Tibial artery (tissue), 4 donors: ENCODE data around the gene EID2B.

Source experiments
- DNase-seq, 2 donors: peaks; one replicate each; pipeline ENCODE4 v3.0.0-alpha.2; 2019
- H3K27ac ChIP-seq, 2 donors: fragments of 200-600 bp; sonication (generic) in 1 of 2; 1 replicate in 1 of 2; 2 replicates in 1 of 2; pipeline ENCODE4 v1.5.1; 2018 to 2019; ENCODE audit warnings: mild to moderate bottlenecking in 1 of 2
- H3K27me3 ChIP-seq, 2 donors: fragments of 200-600 bp; sonication (generic) in 1 of 2; one replicate each; pipeline versions ENCODE4 v1.5.1 to v1.6.0; 2016 to 2019
- H3K36me3 ChIP-seq, 3 donors: fragments of 200-600 bp; sonication (generic) in 2 of 3; one replicate each; pipeline ENCODE4 v1.5.1; 2016 to 2019; ENCODE audit warnings: mild to moderate bottlenecking in 2 of 3
- H3K4me1 ChIP-seq, 4 donors: fragments of 200-600 bp; sonication (generic) in 2 of 4; 1 replicate in 3 of 4; 2 replicates in 1 of 4; pipeline ENCODE4 v1.5.1; 2016 to 2019
- H3K4me3 ChIP-seq, 2 donors: fragments of 200-600 bp; sonication (generic) in 1 of 2; 1 replicate in 1 of 2; 2 replicates in 1 of 2; pipeline ENCODE4 v1.5.1; 2018 to 2019; ENCODE audit warnings: mild to moderate bottlenecking in 2 of 2
- H3K9me3 ChIP-seq, 3 donors: fragments of 200-600 bp; sonication (generic) in 1 of 3; one replicate each; pipeline ENCODE4 v1.5.1; 2016 to 2019
- intact Hi-C: fragments of 100-400 bp; cut with DNase I; formaldehyde crosslinking; loops from one replicate; pipeline ENCODE4 v1.15.0; 2023; ENCODE audit warnings: low total_unique reads
- TF ChIP-seq, protein P1 (sequence below), 2 experiments: fragments of 200-600 bp in 1 of 2; fragments of 450-650 bp in 1 of 2; IDR thresholded peaks; one replicate each; pipeline ENCODE4 v1.5.1; 2017 to 2019; ENCODE audit warnings: antibody characterized with exemption in 2 of 2, mild to moderate bottlenecking in 1 of 2, moderate library complexity in 1 of 2

EID2B gene

DNA sequence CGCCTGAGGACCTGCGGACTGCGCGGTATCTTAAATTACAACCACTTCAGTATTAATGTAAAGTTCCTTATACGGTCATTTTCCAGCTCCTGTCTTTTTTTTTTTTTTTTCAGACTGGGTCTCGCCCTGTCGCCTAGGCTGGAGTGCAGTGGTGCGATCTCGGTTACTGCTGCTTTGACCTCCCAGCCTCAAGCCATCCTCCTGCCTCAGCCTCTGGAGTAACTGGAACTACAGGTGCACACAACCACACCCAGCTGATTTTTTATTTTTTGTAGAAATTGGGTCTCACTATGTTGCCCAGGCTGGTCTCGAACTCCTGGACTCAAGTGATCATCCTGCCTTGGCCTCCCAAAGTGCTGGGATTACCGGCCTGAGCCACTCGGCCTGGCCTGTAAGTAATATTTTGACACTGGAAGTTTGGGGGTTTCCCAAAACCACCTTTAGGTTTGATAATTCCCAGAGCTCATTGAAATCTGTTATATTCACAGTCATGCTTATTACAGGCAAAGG is 406 bp upstream of the EID2B start:
- Histone ChIP-seq H3K27ac (peak overlapping the region in 1 of 2 donors; percentile 89), H3K27me3 (no peaks in the 10 kb centered on the region), H3K4me3 (peak overlapping the region; percentile 90 to 91), H3K36me3 (no peaks in the 10 kb centered on the region), H3K4me1 (peaks cover 0 to 34% (median 22%) of the 10 kb centered on the region in 4 donors), H3K9me3 (no peaks in the 10 kb centered on the region)
- no peak for DNase-seq
- TF ChIP-seq, protein P1, sequence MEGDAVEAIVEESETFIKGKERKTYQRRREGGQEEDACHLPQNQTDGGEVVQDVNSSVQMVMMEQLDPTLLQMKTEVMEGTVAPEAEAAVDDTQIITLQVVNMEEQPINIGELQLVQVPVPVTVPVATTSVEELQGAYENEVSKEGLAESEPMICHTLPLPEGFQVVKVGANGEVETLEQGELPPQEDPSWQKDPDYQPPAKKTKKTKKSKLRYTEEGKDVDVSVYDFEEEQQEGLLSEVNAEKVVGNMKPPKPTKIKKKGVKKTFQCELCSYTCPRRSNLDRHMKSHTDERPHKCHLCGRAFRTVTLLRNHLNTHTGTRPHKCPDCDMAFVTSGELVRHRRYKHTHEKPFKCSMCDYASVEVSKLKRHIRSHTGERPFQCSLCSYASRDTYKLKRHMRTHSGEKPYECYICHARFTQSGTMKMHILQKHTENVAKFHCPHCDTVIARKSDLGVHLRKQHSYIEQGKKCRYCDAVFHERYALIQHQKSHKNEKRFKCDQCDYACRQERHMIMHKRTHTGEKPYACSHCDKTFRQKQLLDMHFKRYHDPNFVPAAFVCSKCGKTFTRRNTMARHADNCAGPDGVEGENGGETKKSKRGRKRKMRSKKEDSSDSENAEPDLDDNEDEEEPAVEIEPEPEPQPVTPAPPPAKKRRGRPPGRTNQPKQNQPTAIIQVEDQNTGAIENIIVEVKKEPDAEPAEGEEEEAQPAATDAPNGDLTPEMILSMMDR (IDR thresholded peaks at IDR 0.05) = no peak
- intact Hi-C loops = loop anchor here (5.0 kb wide), 2 partner anchors 61 to 91 kb away; no protein-coding TSS in a partner anchor

DNA sequence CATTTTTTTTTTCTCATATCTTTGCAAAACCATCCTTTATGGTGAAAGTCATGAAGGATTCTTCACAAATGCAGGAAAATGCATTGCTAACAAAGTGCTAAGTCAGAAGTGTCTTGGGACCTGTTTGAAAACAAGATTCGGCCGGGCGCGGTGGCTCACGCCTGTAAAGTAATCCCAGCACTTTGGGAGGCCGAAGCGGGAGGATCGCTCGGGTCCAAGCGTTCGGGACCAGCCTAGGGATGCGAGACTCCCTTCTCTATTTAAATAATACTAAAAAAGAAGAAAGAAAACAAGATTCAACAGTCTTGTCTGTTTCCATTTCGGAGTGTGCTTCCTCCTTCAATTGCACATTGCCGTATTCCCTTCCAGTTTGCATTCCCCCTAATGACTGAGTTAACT is 819 bp downstream of the EID2B start:
- H3K4me3 ChIP-seq = peak overlapping the region; percentile 90 to 91
- DNase-seq = peak in 1 of 2 donors; percentile 40
- intact Hi-C loops = loop anchor here (5.0 kb wide), 2 partner anchors 60 to 90 kb away; no protein-coding TSS in a partner anchor
- peaks cover 0 to 29% (median 21%) of the 10 kb centered on the region in 4 donors for H3K4me1 ChIP-seq
- H3K27ac ChIP-seq = peak overlapping the region; percentile 85 to 89
- H3K27me3 ChIP-seq = no peaks in the 10 kb centered on the region
- TF ChIP-seq, protein P1 (IDR thresholded peaks at IDR 0.05) = no peak
- H3K36me3 ChIP-seq = peaks cover 0 to 6% (median 0%) of the 10 kb centered on the region in 3 donors
- no peaks in the 10 kb centered on the region for H3K9me3 ChIP-seq

- intact Hi-C loops = no loop called here
- Histone ChIP-seq H3K4me3 (no peak overlapping the region), H3K9me3 (no peaks in the 10 kb centered on the region), H3K27me3 (no peaks in the 10 kb centered on the region), H3K36me3 (peaks cover 0 to 6% (median 0%) of the 10 kb centered on the region in 3 donors), H3K4me1 (peaks cover 0 to 5% (median 2%) of the 10 kb centered on the region in 4 donors), H3K27ac (no peak overlapping the region)
- TF ChIP-seq, protein P1 (IDR thresholded peaks at IDR 0.05) = no peak
- no peak for DNase-seq
Measured at GRCh38 chr19:39525205-39525604, 7.4 kb downstream of the EID2B start.

DNA sequence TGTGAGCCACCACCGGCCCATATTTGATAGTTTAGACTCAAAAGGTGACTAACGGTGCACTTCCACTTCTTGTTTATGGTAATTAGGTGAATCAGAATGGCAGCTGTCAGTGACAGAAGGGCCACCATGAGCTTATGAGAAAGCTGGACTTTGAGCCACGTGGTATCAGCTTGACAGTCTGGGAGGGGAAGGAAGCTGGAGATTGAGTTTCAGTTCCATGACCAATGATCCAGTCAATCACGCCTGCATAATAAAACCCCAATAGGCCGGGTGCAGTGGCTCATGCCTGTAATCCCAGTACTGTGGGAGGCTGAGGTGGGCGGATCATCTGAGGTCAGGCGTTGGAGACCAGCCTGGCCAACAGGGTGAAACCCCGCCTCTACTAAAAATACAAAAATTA is 8.2 kb downstream of the EID2B start:
- Histone ChIP-seq H3K27me3 (no peaks in the 10 kb centered on the region), H3K27ac (no peak overlapping the region), H3K9me3 (no peaks in the 10 kb centered on the region), H3K36me3 (peaks cover 0 to 6% (median 0%) of the 10 kb centered on the region in 3 donors), H3K4me1 (no peaks in the 10 kb centered on the region), H3K4me3 (no peak overlapping the region)
- intact Hi-C loops = no loop called here
- DNase-seq = no peak
- TF ChIP-seq, protein P1 (IDR thresholded peaks at IDR 0.05) = no peak

DNA sequence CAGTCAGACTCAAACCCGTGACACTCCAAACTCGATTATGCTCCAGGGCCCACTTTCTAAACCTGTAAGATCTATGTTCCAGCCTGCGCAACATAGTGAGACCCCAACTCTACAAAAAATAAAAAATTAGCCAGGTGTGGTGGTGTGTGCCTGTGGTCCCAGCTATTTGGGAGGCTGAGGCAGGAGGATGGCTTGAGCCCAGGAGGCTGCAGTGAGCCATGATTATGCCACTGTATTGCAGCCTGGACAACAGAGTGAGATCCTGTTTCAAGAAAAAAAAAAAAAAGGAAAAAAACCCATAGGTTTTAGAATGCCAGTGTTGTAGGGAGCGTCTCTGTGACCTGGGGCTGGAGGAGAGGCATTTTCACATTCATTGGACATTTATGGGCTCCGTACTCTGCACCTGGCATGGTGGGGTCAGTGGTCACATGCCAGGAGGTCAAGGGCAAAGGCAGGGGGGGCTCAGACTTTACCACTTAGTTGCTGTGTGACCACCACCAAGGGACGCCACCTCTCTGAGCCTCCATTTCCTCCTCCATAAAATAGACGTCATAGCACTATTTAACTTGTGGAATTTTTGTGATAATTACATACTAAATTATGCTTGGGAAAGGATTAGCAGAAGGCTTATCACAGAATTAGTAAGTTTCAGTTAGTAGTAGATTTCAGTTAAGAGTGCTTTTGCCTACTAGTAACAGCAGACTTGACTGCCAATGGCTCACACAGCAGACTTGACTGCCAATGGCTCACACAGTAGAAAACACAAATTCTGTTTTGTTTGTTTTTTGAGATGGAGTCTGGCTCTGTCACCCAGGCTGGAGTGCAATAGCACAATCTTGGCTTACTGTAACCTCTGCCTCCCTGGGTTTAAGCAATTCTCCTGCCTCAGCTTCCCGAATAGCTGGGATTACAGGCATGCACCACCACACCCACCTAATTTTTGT is 11.8 kb downstream of the EID2B start:
- no peaks in the 10 kb centered on the region for H3K9me3 ChIP-seq
- TF ChIP-seq, protein P1 (IDR thresholded peaks at IDR 0.05) = no peak
- intact Hi-C loops = no loop called here
- peaks cover 0 to 27% of the 10 kb centered on the region in 2 donors for H3K27me3 ChIP-seq
- DNase-seq = no peak
- peaks cover 0 to 5% (median 2%) of the 10 kb centered on the region in 4 donors for H3K4me1 ChIP-seq
- H3K36me3 ChIP-seq = no peaks in the 10 kb centered on the region
- no peak overlapping the region for H3K4me3 ChIP-seq
- H3K27ac ChIP-seq = no peak overlapping the region
